Chondrocyte (in vitro differentiated cells): Measurements from ENCODE around the gene SLC2A1. TPM values are rescaled to one million over a fixed set of nuclear protein-coding genes. Genes with fewer than 3 reads are reported as not detected.

Experiments used
- DNase-seq: peaks from one replicate; pipeline ENCODE4 v3.0.0; 2021; ENCODE audit warnings: mixed read lengths, low spot score
- H3K27ac Mint-ChIP-seq: one replicate; pipeline ENCODE4 v1.8.0; 2021; ENCODE audit warnings: mild to moderate bottlenecking, moderate library complexity, mixed read lengths; ENCODE audit not compliant: unreplicated experiment
- H3K27me3 Mint-ChIP-seq: 2 replicates; pipeline ENCODE4 v1.8.0; 2021; ENCODE audit warnings: low read depth, mixed read lengths
- H3K36me3 Mint-ChIP-seq: 2 replicates; pipeline ENCODE4 v1.8.0; 2021; ENCODE audit warnings: low read depth, mixed read lengths
- H3K4me1 Mint-ChIP-seq: 2 replicates; pipeline ENCODE4 v1.8.0; 2021; ENCODE audit warnings: low read depth, mild to moderate bottlenecking, mixed read lengths
- H3K4me3 Mint-ChIP-seq: one replicate; pipeline ENCODE4 v1.8.0; 2021; ENCODE audit warnings: mild to moderate bottlenecking, moderate library complexity, mixed read lengths; ENCODE audit not compliant: unreplicated experiment
- H3K9me3 Mint-ChIP-seq: 2 replicates; pipeline ENCODE4 v1.8.0; 2021; ENCODE audit warnings: low read depth, mixed read lengths
- total RNA-seq: library from RNA; stranded (reverse); gene quantifications from 3 replicates; pipeline ENCODE4 v1.2.1, GENCODE V29; 2021
- TF ChIP-seq, protein P1 (sequence below): fragments of 200-600 bp; sonication (generic); IDR thresholded peaks from 2 replicates; pipeline ENCODE4 v1.5.0; 2021; ENCODE audit warnings: antibody characterized with exemption, mild to moderate bottlenecking, moderate library complexity

The SLC2A1 gene
- total RNA-seq, 1 donor from 2014 or later = 190 TPM

DNA sequence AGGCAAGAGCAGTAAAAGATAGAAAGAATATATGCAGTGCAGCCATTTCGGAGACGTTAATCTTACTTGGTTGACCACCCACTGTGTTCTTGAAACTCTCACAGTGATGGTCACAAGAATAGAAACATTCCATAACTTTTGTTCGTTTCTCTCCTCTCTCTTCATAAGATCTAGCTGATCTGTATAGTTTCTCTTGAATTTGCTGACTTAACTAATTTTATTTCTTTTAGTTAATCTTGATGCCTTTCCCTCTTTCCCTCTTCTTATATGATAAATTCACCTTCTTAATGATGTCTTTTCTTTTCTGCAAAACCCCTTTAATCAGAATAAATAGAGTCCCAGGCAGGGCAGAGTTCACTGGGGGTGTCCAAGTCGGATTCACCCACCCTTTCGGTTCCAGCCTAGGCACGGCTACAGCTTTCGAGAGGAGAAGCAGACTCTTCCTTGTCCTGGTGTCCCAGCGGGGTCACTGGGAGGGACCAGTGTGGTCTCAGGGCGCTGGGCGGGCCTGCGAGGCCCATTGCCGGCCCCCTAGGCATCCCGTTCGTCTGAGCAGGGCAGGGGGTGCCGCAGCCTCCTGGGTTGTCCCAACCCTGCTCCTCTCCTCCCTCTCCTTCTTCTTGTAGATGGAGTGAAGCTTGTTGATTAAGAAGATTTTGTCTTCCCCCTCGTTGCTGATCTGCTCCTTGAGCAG lies 72.5 kb downstream of the SLC2A1 start:
- H3K27me3 Mint-ChIP-seq = peaks cover 13% of the 10 kb centered on the region
- TF ChIP-seq, protein P1, sequence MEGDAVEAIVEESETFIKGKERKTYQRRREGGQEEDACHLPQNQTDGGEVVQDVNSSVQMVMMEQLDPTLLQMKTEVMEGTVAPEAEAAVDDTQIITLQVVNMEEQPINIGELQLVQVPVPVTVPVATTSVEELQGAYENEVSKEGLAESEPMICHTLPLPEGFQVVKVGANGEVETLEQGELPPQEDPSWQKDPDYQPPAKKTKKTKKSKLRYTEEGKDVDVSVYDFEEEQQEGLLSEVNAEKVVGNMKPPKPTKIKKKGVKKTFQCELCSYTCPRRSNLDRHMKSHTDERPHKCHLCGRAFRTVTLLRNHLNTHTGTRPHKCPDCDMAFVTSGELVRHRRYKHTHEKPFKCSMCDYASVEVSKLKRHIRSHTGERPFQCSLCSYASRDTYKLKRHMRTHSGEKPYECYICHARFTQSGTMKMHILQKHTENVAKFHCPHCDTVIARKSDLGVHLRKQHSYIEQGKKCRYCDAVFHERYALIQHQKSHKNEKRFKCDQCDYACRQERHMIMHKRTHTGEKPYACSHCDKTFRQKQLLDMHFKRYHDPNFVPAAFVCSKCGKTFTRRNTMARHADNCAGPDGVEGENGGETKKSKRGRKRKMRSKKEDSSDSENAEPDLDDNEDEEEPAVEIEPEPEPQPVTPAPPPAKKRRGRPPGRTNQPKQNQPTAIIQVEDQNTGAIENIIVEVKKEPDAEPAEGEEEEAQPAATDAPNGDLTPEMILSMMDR = no peak
- H3K27ac Mint-ChIP-seq = no peak overlapping the region
- H3K4me1 Mint-ChIP-seq = no peaks in the 10 kb centered on the region
- no peak overlapping the region for H3K4me3 Mint-ChIP-seq
- no peaks in the 10 kb centered on the region for H3K9me3 Mint-ChIP-seq
- no peak for DNase-seq
- no peaks in the 10 kb centered on the region for H3K36me3 Mint-ChIP-seq

DNA sequence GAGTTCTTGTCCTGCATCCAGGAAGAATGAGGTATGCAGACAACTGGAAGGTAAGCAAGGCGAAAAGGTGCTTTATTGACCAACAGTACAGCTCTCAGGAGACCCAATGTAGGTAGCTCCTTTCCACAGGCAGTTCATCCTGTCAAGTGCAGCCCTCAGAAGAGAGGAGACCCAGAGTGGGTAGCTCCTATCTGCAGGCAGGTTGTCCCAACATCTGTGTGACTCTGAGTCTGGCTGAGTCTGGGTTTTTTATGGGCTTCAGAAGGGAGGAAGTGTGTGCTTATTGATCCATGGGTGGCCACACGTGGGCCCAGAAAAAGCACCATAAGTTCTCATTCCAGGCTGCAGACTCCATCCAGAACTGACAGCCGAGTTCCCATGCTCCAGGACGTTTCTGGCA lies 78.3 kb downstream of the SLC2A1 start:
- no peaks in the 10 kb centered on the region for H3K4me1 Mint-ChIP-seq
- no peak overlapping the region for H3K27ac Mint-ChIP-seq
- DNase-seq = no peak
- H3K4me3 Mint-ChIP-seq = no peak overlapping the region
- peaks cover 4% of the 10 kb centered on the region for H3K9me3 Mint-ChIP-seq
- no peaks in the 10 kb centered on the region for H3K36me3 Mint-ChIP-seq
- peaks cover 28% of the 10 kb centered on the region for H3K27me3 Mint-ChIP-seq
- TF ChIP-seq, protein P1 = no peak

DNA sequence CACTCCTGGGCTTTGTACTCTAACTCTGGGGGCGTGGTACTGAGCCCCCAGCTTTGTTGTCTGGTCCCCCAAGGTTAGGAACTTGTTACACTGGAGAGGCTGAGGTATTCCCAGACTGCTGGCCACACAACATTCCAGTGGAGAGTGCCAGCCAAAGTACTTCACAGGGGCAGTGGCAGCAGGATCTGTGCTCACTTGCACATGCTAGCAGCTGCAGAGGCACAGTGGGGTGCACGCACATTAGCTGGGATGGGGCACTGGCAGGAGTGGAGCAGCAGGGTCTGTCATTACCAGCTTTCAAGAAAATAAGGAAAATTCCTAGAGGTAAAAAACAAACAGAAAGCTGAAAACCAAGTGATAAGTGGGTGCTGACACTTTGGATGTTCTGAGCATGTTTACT lies 81.3 kb downstream of the SLC2A1 start:
- Mint-ChIP-seq H3K27ac (no peak overlapping the region), H3K4me3 (no peak overlapping the region), H3K4me1 (no peaks in the 10 kb centered on the region), H3K27me3 (peaks cover 33% of the 10 kb centered on the region), H3K36me3 (peaks cover 1% of the 10 kb centered on the region), H3K9me3 (peaks cover 17% of the 10 kb centered on the region)
- DNase-seq = no peak
- TF ChIP-seq, protein P1 = no peak

DNA sequence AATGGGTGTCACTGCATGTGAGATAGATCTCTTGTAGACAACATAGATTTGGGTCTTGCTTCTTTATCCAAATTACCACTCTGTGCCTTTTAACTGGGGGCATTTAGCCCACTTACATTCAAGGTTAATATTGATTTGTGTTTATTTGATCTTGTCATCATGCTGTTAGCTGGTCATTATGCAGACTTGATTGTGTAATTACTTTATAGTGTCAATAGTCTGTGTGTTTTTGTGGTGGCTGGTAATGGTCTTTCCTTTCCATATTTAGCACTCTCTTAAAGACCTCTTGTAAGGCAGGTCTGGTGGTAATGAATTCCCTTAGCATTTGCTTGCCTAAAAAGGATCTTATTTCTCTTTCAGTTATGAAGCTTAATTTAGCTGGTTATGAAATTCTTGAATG lies 82.7 kb downstream of the SLC2A1 start:
- Mint-ChIP-seq H3K36me3 (peaks cover 1% of the 10 kb centered on the region), H3K27me3 (peaks cover 36% of the 10 kb centered on the region)

More for the DNA sequence above, 82.7 kb downstream of the SLC2A1 start:
- DNase-seq = no peak
- Mint-ChIP-seq H3K9me3 (peaks cover 17% of the 10 kb centered on the region), H3K4me1 (no peaks in the 10 kb centered on the region), H3K4me3 (no peak overlapping the region), H3K27ac (no peak overlapping the region)
- TF ChIP-seq, protein P1 = no peak

Other genes starting within 250 kb of the SLC2A1 start
- not detected in 3 replicates for gene CLDN19, start 218.6 kb downstream of the SLC2A1 start, total RNA-seq
- 256 to 288 TPM (median 278 TPM) in 3 replicates for gene P3H1, start 191.8 kb downstream of the SLC2A1 start, total RNA-seq
- 6.7 to 6.9 TPM (median 6.7 TPM) in 3 replicates for gene C1orf50, start 191.6 kb downstream of the SLC2A1 start, total RNA-seq
- gene TMEM269, start 173.9 kb downstream of the SLC2A1 start, total RNA-seq = 0.20 to 0.70 TPM (median 0.23 TPM) in 3 replicates
- gene ERMAP, start 141.7 kb downstream of the SLC2A1 start, total RNA-seq = 13.1 to 15.7 TPM (median 13.7 TPM) in 3 replicates
- 17.4 to 24.0 TPM (median 21.0 TPM) in 3 replicates for gene SVBP, start 141.5 kb downstream of the SLC2A1 start, total RNA-seq
- gene ZNF691, start 112.3 kb downstream of the SLC2A1 start, total RNA-seq = 5.5 to 7.6 TPM (median 7.4 TPM) in 3 replicates
- 34.5 to 40.7 TPM (median 36.1 TPM) in 3 replicates for gene EBNA1BP2, start 213.4 kb upstream of the SLC2A1 start, total RNA-seq
- gene CFAP57, start 213.5 kb upstream of the SLC2A1 start, total RNA-seq = 0.10 to 0.19 TPM (median 0.15 TPM) in 3 replicates